GM18511 (cell line): ENCODE results near the gene SCGB1C1.
A peak's percentile ranks its signal among the peaks of the same experiment; 100 is the strongest.

Experiments used
- ATAC-seq: cut with Tn5 transposase; IDR thresholded peaks from one replicate; pipeline ENCODE4 v1.9.1; 2021; ENCODE audit warnings: mild to moderate bottlenecking, moderate library complexity; ENCODE audit not compliant: unreplicated experiment

Gene SCGB1C1

GRCh38 chr11:204587-205109 is 11.8 kb downstream of the SCGB1C1 start:
- no peak for ATAC-seq

GRCh38 chr11:205221-206001 is 12.5 kb downstream of the SCGB1C1 start:
- no peak for ATAC-seq

- no peak for ATAC-seq
These were observed 13.1 kb downstream of the SCGB1C1 start for GRCh38 chr11:206002-206384.

- ATAC-seq, result no peak
These were observed 13.8 kb downstream of the SCGB1C1 start for GRCh38 chr11:206526-207207.

- peak; percentile 80 for ATAC-seq
These were observed 14.5 kb downstream of the SCGB1C1 start, which contains the start of the genes BET1L and RIC8A for GRCh38 chr11:207208-207862. Gene BET1L, minus strand, starts transcription at chr11:207399. Its CDS starts 78 bp downstream, at chr11:207321. Gene RIC8A, plus strand, starts transcription at chr11:207708. Its CDS starts 1,147 bp downstream, at chr11:208855.

GRCh38 chr11:207863-208180 is 14.9 kb downstream of the SCGB1C1 start:
- ATAC-seq, result peak; percentile 13

- peak; percentile 43 for ATAC-seq
These were observed 15.5 kb downstream of the SCGB1C1 start for GRCh38 chr11:208181-208916.

- no peak for ATAC-seq
These were observed 16.0 kb downstream of the SCGB1C1 start for GRCh38 chr11:208917-209260.

GRCh38 chr11:209275-210121 is 16.6 kb downstream of the SCGB1C1 start:
- ATAC-seq, result no peak

- ATAC-seq, result no peak
These were observed 17.4 kb downstream of the SCGB1C1 start for GRCh38 chr11:210122-210802.

GRCh38 chr11:210803-211180 is 17.9 kb downstream of the SCGB1C1 start:
- ATAC-seq, result no peak

- ATAC-seq, result no peak
These were observed 18.4 kb downstream of the SCGB1C1 start for GRCh38 chr11:211295-211694.

GRCh38 chr11:211741-212140 is 18.9 kb downstream of the SCGB1C1 start:
- no peak for ATAC-seq

- ATAC-seq, result no peak
These were observed 19.5 kb downstream of the SCGB1C1 start for GRCh38 chr11:212150-213100.

- no peak for ATAC-seq
These were observed 20.2 kb downstream of the SCGB1C1 start for GRCh38 chr11:213111-213510.

- ATAC-seq, result no peak
These were observed 21.2 kb downstream of the SCGB1C1 start for GRCh38 chr11:214083-214482.

GRCh38 chr11:215581-216037 is 22.7 kb downstream of the SCGB1C1 start:
- no peak for ATAC-seq
